ENCODE results near the gene ATP9B.

ATP9B gene

GRCh38 chr18:79382681-79383387 lies 313.6 kb downstream of the ATP9B start:
- no peak for DNase-seq (ENCODE audit: low read depth)

- no peak for DNase-seq (ENCODE audit: low read depth)
Observed at GRCh38 chr18:79383388-79384056, 314.3 kb downstream of the ATP9B start.

- DNase-seq (ENCODE audit: low read depth) = no peak
Observed at GRCh38 chr18:79384151-79384807, 315.1 kb downstream of the ATP9B start.

GRCh38 chr18:79384834-79385233 lies 315.6 kb downstream of the ATP9B start:
- no peak for DNase-seq (ENCODE audit: low read depth)

- no peak for DNase-seq (ENCODE audit: low read depth)
Observed at GRCh38 chr18:79385326-79385707, 316.1 kb downstream of the ATP9B start.

GRCh38 chr18:79385708-79386341 lies 316.6 kb downstream of the ATP9B start:
- no peak for DNase-seq (ENCODE audit: low read depth)

- DNase-seq (ENCODE audit: low read depth) = no peak
Observed at GRCh38 chr18:79386547-79386946, 317.4 kb downstream of the ATP9B start.

- no peak for DNase-seq (ENCODE audit: low read depth)
Observed at GRCh38 chr18:79387214-79387613, 318.0 kb downstream of the ATP9B start.

- DNase-seq (ENCODE audit: low read depth) = no peak
Observed at GRCh38 chr18:79387615-79388014, 318.4 kb downstream of the ATP9B start.

- DNase-seq (ENCODE audit: low read depth) = no peak
Observed at GRCh38 chr18:79388043-79388442, 318.8 kb downstream of the ATP9B start.

GRCh38 chr18:79389689-79390088 lies 320.5 kb downstream of the ATP9B start:
- no peak for DNase-seq (ENCODE audit: low read depth)

GRCh38 chr18:79392226-79392625 lies 323.0 kb downstream of the ATP9B start:
- no peak for DNase-seq (ENCODE audit: low read depth)

GRCh38 chr18:79393181-79393634 lies 324.0 kb downstream of the ATP9B start:
- DNase-seq (ENCODE audit: low read depth) = no peak

- peak; percentile 46 for DNase-seq (ENCODE audit: low read depth)
Observed at GRCh38 chr18:79393635-79394533, 324.7 kb downstream of the ATP9B start.

- no peak for DNase-seq (ENCODE audit: low read depth)
Observed at GRCh38 chr18:79394534-79395307, 325.5 kb downstream of the ATP9B start.

- no peak for DNase-seq (ENCODE audit: low read depth)
Observed at GRCh38 chr18:79395308-79395640, 326.1 kb downstream of the ATP9B start.

- DNase-seq (ENCODE audit: low read depth) = no peak
Observed at GRCh38 chr18:79395761-79396404, 326.7 kb downstream of the ATP9B start, which contains the start of gene NFATC1. NFATC1 (plus strand) TSS chr18:79395930; CDS start chr18:79396225, 295 bp downstream.

GRCh38 chr18:79396431-79397246 lies 327.4 kb downstream of the ATP9B start:
- DNase-seq (ENCODE audit: low read depth) = no peak

GRCh38 chr18:79397247-79397829 lies 328.1 kb downstream of the ATP9B start:
- no peak for DNase-seq (ENCODE audit: low read depth)
